ENCODE data around the gene DIP2C. TPM values are rescaled to one million over a fixed set of nuclear protein-coding genes. Genes with fewer than 3 reads are reported as not detected.

Gene DIP2C
- total RNA-seq, 1 experiment from 2014 or later = 11.4 TPM

- TF ChIP-seq CTCF (IDR thresholded peaks at IDR 0.05; ENCODE audit: insufficient read depth in 1 of 2, low read depth in 1 of 2, low read length in 1 of 2, severe bottlenecking in 1 of 2, unreplicated experiment in 1 of 2) = no peak
- POLR2A ChIA-PET = no interaction called here
Observed at GRCh38 chr10:691216-691615, 1.7 kb upstream of the DIP2C start.

GRCh38 chr10:690372-691161 is 1.1 kb upstream of the DIP2C start:
- no peak for TF ChIP-seq CTCF (IDR thresholded peaks at IDR 0.05; ENCODE audit: insufficient read depth in 1 of 2, low read depth in 1 of 2, low read length in 1 of 2, severe bottlenecking in 1 of 2, unreplicated experiment in 1 of 2)
- H3K27me3 ChIP-seq (replicated peaks; ENCODE audit: control insufficient read depth, insufficient read depth, low read length) = no peaks in the 10 kb centered on the region
- Mint-ChIP-seq H3K27me3 (ENCODE audit: insufficient read depth, unreplicated experiment) (no peaks in the 10 kb centered on the region), H3K36me3 (ENCODE audit: insufficient read depth, unreplicated experiment) (no peaks in the 10 kb centered on the region), H3K27ac (ENCODE audit: unreplicated experiment) (peak overlapping the region; percentile 44), H3K9me3 (ENCODE audit: unreplicated experiment) (no peaks in the 10 kb centered on the region), H3K4me1 (ENCODE audit: low read depth, unreplicated experiment) (peaks cover 20% of the 10 kb centered on the region), H3K4me3 (ENCODE audit: unreplicated experiment) (peak overlapping the region; percentile 81)
- no peaks in the 10 kb centered on the region for H3K36me3 ChIP-seq (ENCODE audit: control insufficient read depth, insufficient read depth, low read length)
- intact Hi-C loops (cut with micrococcal nuclease; ENCODE audit: unreplicated experiment) = loop anchor here (1.0 kb wide), 1 partner anchor 99 kb away; no protein-coding TSS in a partner anchor
- peaks cover 17% of the 10 kb centered on the region for H3K4me1 ChIP-seq
- ChIA-PET CTCF (interaction anchor here (1.0 kb wide), 1 partner anchor 120 kb away, joined by 3 read pairs; no protein-coding TSS in a partner anchor), POLR2A (interaction anchor here (1.1 kb wide), 1 partner anchor 144 kb away, joined by 3 read pairs; no protein-coding TSS in a partner anchor)
- BruUV-seq (replicated peaks) = no TSS peak
- DNase-seq = no peak
- peak overlapping the region; percentile 34 for H3K4me3 ChIP-seq (ENCODE audit: low read depth, low read length)
- H3K9me3 ChIP-seq = no peaks in the 10 kb centered on the region

More at GRCh38 chr10:691216-691615, 1.7 kb upstream of the DIP2C start:
- Mint-ChIP-seq H3K27ac (ENCODE audit: unreplicated experiment) (peak overlapping the region; percentile 44), H3K9me3 (ENCODE audit: unreplicated experiment) (no peaks in the 10 kb centered on the region), H3K27me3 (ENCODE audit: insufficient read depth, unreplicated experiment) (no peaks in the 10 kb centered on the region), H3K4me3 (ENCODE audit: unreplicated experiment) (peak overlapping the region; percentile 81), H3K36me3 (ENCODE audit: insufficient read depth, unreplicated experiment) (no peaks in the 10 kb centered on the region), H3K4me1 (ENCODE audit: low read depth, unreplicated experiment) (peaks cover 20% of the 10 kb centered on the region)
- Histone ChIP-seq H3K36me3 (ENCODE audit: control insufficient read depth, insufficient read depth, low read length) (no peaks in the 10 kb centered on the region), H3K27me3 (replicated peaks; ENCODE audit: control insufficient read depth, insufficient read depth, low read length) (no peaks in the 10 kb centered on the region), H3K9me3 (no peaks in the 10 kb centered on the region), H3K4me1 (peaks cover 17% of the 10 kb centered on the region), H3K4me3 (ENCODE audit: low read depth, low read length) (no peak overlapping the region)
- intact Hi-C loops (cut with micrococcal nuclease; ENCODE audit: unreplicated experiment) = no loop called here
- BruUV-seq (replicated peaks) = no TSS peak
- DNase-seq = no peak
- CTCF ChIA-PET = interaction anchor here (1.0 kb wide), 1 partner anchor 119 kb away, joined by 3 read pairs; no protein-coding TSS in a partner anchor

GRCh38 chr10:689121-689451 is 382 bp downstream of the DIP2C start:
- Histone ChIP-seq H3K27me3 (replicated peaks; ENCODE audit: control insufficient read depth, insufficient read depth, low read length) (no peaks in the 10 kb centered on the region), H3K4me3 (ENCODE audit: low read depth, low read length) (peak overlapping the region; percentile 58), H3K4me1 (peaks cover 17% of the 10 kb centered on the region), H3K36me3 (ENCODE audit: control insufficient read depth, insufficient read depth, low read length) (no peaks in the 10 kb centered on the region), H3K9me3 (no peaks in the 10 kb centered on the region)
- no peaks in the 10 kb centered on the region for H3K9me3 Mint-ChIP-seq (ENCODE audit: unreplicated experiment)
- intact Hi-C loops (cut with micrococcal nuclease; ENCODE audit: unreplicated experiment) = no loop called here
- ChIA-PET POLR2A (no interaction called here), CTCF (no interaction called here)
- DNase-seq = no peak
- no peaks in the 10 kb centered on the region for H3K36me3 Mint-ChIP-seq (ENCODE audit: insufficient read depth, unreplicated experiment)
- no TSS peak for BruUV-seq (replicated peaks)
- H3K4me1 Mint-ChIP-seq (ENCODE audit: low read depth, unreplicated experiment) = peaks cover 20% of the 10 kb centered on the region
- no peaks in the 10 kb centered on the region for H3K27me3 Mint-ChIP-seq (ENCODE audit: insufficient read depth, unreplicated experiment)
- TF ChIP-seq CTCF (IDR thresholded peaks at IDR 0.05; ENCODE audit: insufficient read depth in 1 of 2, low read depth in 1 of 2, low read length in 1 of 2, severe bottlenecking in 1 of 2, unreplicated experiment in 1 of 2) = no peak
- peak overlapping the region; percentile 81 for H3K4me3 Mint-ChIP-seq (ENCODE audit: unreplicated experiment)
- no peak overlapping the region for H3K27ac Mint-ChIP-seq (ENCODE audit: unreplicated experiment)
